Measurements from ENCODE around the gene LCOR.

LCOR gene

DNA sequence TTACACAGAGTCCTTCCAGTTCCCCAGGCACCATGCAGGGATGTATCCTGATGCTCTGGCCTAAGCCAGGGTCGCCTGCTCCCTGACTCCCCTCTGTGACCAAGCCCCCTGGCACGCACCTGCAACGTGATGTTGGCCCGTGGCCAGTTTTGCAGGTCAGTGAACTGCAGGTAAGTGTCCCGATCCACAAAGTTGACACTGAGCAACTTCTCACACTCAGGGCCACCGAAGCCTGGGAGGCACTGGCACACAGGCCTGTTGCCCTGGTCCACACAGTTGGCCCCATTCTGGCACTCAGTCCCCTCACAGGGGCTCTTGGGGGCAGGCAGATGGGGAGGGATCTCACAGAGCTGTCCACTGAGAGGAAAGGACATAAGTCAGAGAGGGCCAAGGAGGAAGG lies 174.3 kb downstream of the LCOR start:
- ChIA-PET POLR2A (no interaction called here), CTCF (interaction anchor here (3.7 kb wide), 1 partner anchor 19 kb away, joined by 16 read pairs; no protein-coding TSS in a partner anchor)
- no peak for DNase-seq (ENCODE audit: extremely low spot score)
- TF ChIP-seq, protein P1, sequence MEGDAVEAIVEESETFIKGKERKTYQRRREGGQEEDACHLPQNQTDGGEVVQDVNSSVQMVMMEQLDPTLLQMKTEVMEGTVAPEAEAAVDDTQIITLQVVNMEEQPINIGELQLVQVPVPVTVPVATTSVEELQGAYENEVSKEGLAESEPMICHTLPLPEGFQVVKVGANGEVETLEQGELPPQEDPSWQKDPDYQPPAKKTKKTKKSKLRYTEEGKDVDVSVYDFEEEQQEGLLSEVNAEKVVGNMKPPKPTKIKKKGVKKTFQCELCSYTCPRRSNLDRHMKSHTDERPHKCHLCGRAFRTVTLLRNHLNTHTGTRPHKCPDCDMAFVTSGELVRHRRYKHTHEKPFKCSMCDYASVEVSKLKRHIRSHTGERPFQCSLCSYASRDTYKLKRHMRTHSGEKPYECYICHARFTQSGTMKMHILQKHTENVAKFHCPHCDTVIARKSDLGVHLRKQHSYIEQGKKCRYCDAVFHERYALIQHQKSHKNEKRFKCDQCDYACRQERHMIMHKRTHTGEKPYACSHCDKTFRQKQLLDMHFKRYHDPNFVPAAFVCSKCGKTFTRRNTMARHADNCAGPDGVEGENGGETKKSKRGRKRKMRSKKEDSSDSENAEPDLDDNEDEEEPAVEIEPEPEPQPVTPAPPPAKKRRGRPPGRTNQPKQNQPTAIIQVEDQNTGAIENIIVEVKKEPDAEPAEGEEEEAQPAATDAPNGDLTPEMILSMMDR (IDR thresholded peaks at IDR 0.05; ENCODE audit: control extremely low read depth, extremely low read depth, low read depth, missing control alignments), result no peak

DNA sequence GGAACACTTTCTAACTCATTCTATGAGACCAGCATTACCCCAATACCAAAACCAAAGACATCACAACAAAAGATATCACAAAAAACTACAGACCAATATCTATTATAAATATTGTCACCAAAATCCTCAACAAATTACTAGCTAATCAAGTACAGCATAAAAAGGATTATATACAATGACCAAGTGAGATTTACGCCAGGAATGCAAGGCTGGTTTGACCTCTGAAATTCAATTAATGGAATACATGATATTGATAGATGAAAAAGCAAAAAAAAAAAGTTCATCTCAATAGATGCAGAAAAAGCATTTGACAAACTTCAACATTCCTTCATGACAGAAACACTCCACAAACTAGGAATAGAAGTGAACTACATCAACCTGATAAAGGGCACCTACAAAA lies 175.3 kb downstream of the LCOR start:
- TF ChIP-seq, protein P1 (IDR thresholded peaks at IDR 0.05; ENCODE audit: control extremely low read depth, extremely low read depth, low read depth, missing control alignments), result no peak
- CTCF ChIA-PET, result no interaction called here
- no peak for DNase-seq (ENCODE audit: extremely low spot score)
- POLR2A ChIA-PET, result no interaction called here

DNA sequence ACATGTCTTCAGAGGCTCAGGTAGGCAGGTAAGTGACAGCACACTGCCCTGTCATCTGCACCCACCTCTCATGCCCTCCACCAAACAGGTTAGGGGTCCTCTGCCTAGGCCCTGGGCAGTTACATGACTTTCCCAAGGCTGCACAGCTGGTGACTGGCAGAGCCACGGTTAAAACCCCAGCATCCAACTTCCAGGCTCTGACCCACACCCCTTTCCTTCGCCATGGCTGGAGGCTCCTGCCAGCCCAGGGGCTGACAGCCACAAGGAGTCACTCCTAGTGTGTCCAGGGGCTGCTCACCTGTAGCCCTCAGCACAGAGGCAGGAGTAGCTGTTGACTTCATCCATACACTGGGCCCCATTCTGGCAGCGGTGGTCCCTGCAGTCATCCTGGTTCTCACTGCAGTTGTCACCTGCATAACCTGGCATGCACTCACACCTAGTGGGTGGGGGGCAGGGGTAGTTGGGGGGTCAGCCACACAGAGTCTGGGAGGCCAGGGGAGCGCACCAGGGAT lies 178.7 kb downstream of the LCOR start:
- POLR2A ChIA-PET, result no interaction called here
- DNase-seq (ENCODE audit: extremely low spot score), result no peak
- TF ChIP-seq, protein P1 (IDR thresholded peaks at IDR 0.05; ENCODE audit: control extremely low read depth, extremely low read depth, low read depth, missing control alignments), result no peak
- CTCF ChIA-PET, result interaction anchor here (0.8 to 3.7 kb wide), 4 partner anchors 10 to 200 kb away, joined by 3 to 22 read pairs (median 4); no protein-coding TSS in a partner anchor

- no peak for DNase-seq (ENCODE audit: extremely low spot score)
- ChIA-PET CTCF (interaction anchor here (0.9 to 3.7 kb wide), 4 partner anchors 14 to 199 kb away, joined by 3 to 22 read pairs (median 4); no protein-coding TSS in a partner anchor), POLR2A (no interaction called here)
- TF ChIP-seq, protein P1 (IDR thresholded peaks at IDR 0.05; ENCODE audit: control extremely low read depth, extremely low read depth, low read depth, missing control alignments), result no peak
These were observed 179.3 kb downstream of the LCOR start for GRCh38 chr10:97011397-97011796.

DNA sequence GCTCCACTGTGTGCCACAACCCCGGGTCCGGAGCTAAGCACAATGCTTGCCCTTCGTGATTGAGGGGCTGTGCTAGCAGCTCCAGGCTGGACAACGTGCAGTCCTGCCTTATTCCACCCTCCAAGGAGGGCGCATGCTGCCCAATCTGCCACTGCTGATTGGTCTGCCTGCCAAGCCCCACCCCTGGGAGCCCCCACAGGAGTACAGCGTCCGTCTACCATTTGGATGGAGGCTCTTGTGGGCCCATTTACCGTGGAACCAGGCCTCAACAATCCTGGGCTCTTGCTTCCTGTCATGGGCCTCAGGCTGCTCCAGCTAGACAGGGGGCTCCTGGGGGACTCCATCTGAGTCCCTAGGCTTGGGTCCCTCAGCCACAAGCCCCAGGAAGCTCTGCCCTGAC lies 180.4 kb downstream of the LCOR start:
- TF ChIP-seq, protein P1 (IDR thresholded peaks at IDR 0.05; ENCODE audit: control extremely low read depth, extremely low read depth, low read depth, missing control alignments), result no peak
- CTCF ChIA-PET, result interaction anchor here (1.2 to 3.7 kb wide), 3 partner anchors 8 to 24 kb away, joined by 6 to 22 read pairs (median 16); no protein-coding TSS in a partner anchor
- POLR2A ChIA-PET, result no interaction called here
- no peak for DNase-seq (ENCODE audit: extremely low spot score)

DNA sequence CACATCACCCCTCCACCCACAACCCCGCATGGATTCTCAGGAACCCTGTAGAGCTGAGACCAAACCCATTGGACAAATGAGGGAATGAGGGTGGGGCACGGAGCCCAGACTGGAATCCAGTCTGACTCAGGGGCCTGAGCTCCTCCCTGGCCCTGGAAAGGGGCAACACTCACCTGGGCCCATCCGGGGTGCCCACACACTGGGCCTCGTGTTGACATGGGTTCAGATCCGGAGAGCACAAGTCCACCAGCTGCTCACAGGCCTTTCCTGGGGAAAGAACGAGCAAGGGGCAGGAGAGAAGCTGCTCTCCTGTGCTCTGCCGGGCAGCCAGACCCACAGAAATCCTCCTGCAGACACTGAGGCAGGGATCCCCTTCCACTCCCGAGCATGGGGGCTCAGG lies 181.5 kb downstream of the LCOR start:
- DNase-seq (ENCODE audit: extremely low spot score), result no peak
- ChIA-PET POLR2A (no interaction called here), CTCF (interaction anchor here (0.8 to 2.4 kb wide), 7 partner anchors 10 to 100 kb away, joined by 3 to 16 read pairs (median 4); no protein-coding TSS in a partner anchor)
- TF ChIP-seq, protein P1 (IDR thresholded peaks at IDR 0.05; ENCODE audit: control extremely low read depth, extremely low read depth, low read depth, missing control alignments), result no peak
